Cardiac septum (tissue), 1 donor: ENCODE data around the gene SASH3. TPM values are rescaled to one million over a fixed set of nuclear protein-coding genes. Genes with fewer than 3 reads are reported as not detected.
"Not testable (repeated sequence)": the region's sequence is repeated elsewhere in the genome, so short reads cannot be mapped to it uniquely, and the experiment has no call there.

Source experiments
- DNase-seq: peaks from one replicate; pipeline ENCODE4 v3.0.0-alpha.2; 2020; ENCODE audit warnings: low spot score
- intact Hi-C: fragments of 100-400 bp; cut with DNase I; formaldehyde crosslinking; loops from one replicate; pipeline ENCODE4 v1.14.0; 2022
- long read RNA-seq: library from polyadenylated mRNA; unstranded; transcript quantifications from one replicate; pipeline ENCODE4 v2.0.0, GENCODE V29; 2021
- total RNA-seq: library from RNA; stranded (reverse); fragmentation: NEBNext Ultra II Directional; extraction: Animal tissue kit (Norgen Biotek cat#: 25700); gene quantifications from one replicate; pipeline ENCODE4 v1.2.1, GENCODE V29; 2021
- donor health status: DM: no; HTN: no; CAD: no.

Gene SASH3
- 3.8 TPM for total RNA-seq
- long read RNA-seq, partial matches to known transcripts = 0 of 1 reads
- long read RNA-seq, other reads (novel, unspliced or antisense) = 0 of 1 reads

DNA sequence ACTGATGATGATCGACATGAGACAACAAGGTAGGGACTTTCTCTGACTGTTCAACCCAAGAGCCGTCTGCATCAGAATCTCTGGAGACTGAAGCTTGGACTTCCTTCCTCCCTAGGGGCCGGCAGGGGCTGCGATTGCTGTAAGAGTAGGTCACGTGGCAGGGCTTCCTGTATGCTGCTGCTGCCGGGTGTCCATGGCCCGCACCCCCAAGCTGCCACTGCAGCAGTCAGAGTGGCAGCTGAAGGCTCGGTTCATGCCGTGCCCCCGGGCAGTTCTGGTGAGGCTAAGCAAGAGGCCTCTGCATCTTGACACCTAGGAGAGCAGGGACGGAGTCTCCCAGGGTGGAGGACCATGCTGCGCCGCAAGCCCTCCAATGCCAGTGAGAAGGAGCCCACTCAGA lies at the start of gene SASH3:
Gene SASH3, plus strand, starts transcription at position 203 of the 400 bp plus-strand sequence. Its CDS starts 149 bp downstream, at position 352.
- DNase-seq = peak; percentile 89

GRCh38 chrX:129731228-129731627 lies 48.5 kb upstream of the SASH3 start:
- intact Hi-C loops = no loop called here
- DNase-seq = no peak

More for the DNA sequence above, at the start of gene SASH3:
- intact Hi-C loops = no loop called here

DNA sequence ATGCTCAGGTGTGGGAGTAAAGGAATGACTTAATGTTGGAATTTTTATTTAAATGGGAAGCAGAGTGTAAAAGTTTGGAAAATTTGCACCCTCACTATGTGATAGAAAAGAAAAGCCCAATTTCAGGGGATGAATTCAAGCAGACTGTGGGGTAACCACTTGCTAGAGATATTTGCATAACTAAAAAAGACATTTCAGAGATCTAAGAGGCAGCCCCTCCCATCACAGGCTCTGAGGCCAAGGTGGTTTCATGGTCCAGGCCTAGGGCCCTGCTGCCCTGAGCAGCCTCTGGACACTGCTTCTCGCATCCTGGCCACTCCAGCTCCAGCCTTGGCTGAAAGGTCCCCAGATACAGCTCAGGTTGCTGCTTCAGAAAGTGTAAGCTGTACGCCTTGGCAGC lies 46.9 kb upstream of the SASH3 start:
- no peak for DNase-seq
- intact Hi-C loops = no loop called here

DNA sequence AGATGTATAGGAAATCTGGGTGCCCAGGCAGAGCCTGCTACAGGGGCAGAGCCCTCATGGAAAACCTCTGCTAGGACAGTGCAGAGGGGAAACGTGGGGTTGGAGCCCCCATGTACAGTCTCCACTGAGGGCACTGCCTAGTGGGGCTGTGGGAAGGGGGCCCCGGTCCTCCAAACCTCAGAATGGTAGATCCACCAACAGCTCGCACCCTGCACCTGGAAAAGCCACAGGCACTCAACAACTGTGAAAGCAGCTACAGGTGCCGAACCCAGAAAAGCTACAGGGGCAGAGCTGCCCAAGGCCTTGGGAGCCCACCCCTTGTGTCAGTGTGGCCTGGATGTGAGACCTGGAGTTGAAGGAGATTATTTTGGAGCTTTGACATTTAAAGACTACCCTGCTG lies 46.4 kb upstream of the SASH3 start:
- intact Hi-C loops = no loop called here
- DNase-seq = no peak

- peak; percentile 35 for DNase-seq
- intact Hi-C loops = no loop called here
These were observed 43.3 kb upstream of the SASH3 start for GRCh38 chrX:129736491-129736890.

DNA sequence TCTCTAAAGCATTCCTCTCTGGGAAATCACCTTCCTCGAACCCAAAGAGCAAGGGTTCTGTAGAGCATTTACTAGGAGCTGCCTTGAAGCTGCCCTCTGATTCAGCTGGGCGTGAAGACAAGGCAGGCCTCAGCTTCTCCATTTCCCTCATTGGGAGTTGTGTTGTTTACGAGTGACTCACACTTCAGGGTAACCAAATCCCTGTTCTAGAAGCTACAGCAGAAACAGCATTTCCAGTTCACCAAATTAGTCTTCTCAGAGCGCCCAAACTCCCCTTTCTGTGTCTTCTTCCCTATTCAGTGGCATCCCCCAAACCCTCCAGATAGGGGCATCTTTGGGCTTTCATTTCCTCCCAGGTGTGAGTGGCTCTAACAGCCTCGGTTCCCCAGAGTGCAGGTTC lies 41.8 kb upstream of the SASH3 start:
- DNase-seq = peak; percentile 26
- intact Hi-C loops = no loop called here

- DNase-seq = peak; percentile 64
- intact Hi-C loops = no loop called here
These were observed 41.1 kb upstream of the SASH3 start, which contains the start of gene XPNPEP2 for GRCh38 chrX:129738466-129739308. Gene XPNPEP2 (plus strand): TSS chrX:129738979. CDS start chrX:129739214, 235 bp downstream.

DNA sequence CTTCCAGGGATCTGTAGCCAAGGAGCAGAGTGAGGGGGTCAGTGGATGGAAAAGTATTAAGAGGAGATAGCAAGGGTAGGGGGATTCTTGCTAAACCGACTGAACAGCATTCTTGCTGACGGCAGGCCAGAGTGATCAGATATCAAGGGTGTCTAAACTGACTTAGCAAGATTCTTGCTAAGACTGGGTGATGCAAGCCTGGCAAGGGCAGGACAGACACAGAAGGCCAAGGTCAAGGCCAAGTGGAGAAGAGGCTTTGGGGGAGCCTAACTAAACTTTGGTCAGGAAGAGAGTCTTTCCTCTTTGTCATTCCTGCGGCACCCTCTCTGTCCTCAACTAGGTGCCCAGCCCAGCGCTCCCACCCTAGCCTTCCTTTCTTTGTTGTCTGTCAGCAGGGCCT lies 40.2 kb upstream of the SASH3 start:
- intact Hi-C loops = no loop called here

GRCh38 chrX:129741880-129742758 lies 37.6 kb upstream of the SASH3 start:
- DNase-seq = peak; percentile 68
- intact Hi-C loops = no loop called here

More for the DNA sequence above, 40.2 kb upstream of the SASH3 start:
- DNase-seq = peak; percentile 24

DNA sequence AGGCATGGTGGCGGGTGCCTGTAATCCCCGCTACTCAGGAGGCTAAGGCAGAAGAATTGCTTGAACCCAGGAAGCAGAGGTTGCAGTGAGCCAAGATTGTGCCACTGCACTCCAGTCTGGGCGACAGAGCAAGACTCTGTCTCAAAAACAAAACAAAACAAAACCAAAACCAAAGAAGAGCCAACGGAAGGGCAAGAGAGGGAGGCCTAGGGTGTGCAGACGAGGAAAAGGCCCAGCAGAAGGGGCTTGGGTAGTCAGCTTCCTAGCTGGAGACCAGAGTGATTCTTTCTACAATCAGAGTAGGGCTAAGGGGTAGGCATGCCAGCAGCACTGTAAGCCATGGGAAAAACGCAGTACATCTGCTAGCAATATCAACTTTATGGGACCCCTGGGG lies 37.0 kb upstream of the SASH3 start:
- intact Hi-C loops = not testable (repeated sequence)
- peak; percentile 39 for DNase-seq

- intact Hi-C loops = no loop called here
These were observed 35.9 kb upstream of the SASH3 start for GRCh38 chrX:129743821-129744220.

GRCh38 chrX:129744861-129745321 lies 34.9 kb upstream of the SASH3 start:
- intact Hi-C loops = no loop called here

More at GRCh38 chrX:129743821-129744220, 35.9 kb upstream of the SASH3 start:
- no peak for DNase-seq

DNA sequence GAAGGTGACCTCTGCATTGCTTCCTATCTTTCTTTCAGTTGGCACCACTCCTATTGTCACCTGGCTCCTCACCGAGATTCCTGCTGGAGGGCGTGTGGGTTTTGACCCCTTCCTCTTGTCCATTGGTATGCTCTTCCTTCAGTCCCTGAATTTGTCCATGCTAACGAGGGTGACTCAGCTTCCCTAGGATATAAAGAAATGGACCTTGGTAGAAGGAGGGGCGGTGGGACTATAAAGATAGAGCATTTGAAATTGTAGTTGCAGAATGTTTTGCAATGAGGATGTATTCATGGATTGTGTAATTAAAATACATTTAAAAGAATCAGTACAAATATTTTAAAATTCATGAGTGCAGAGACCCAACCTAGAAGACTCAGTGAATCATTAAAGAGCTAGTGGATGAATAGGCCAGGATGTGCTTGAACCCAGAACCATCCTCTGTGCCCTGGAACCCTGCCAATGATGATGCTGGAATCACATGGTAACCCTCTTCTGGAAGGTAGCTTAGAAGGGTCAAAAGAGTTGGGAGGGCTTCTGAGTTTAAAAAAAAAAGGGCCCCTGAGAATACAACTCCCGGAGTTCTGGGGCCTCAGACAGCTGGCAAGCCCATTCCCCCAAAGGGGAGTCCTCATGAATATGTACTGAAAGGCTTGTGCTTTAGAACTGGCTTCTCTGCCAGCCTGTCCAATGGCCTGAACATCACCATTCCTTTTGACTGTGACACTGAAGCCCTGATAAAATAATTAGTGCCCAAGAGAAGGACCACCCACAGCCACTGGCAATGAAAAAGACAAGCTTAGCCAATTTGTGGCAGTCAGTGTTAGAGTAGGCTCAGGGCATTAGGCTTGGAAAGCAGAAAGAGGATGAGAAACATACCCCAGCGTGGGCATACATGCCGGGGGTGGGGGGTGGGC lies 32.9 kb upstream of the SASH3 start:
- peak; percentile 33 for DNase-seq
- intact Hi-C loops = no loop called here

More at GRCh38 chrX:129744861-129745321, 34.9 kb upstream of the SASH3 start:
- DNase-seq = peak; percentile 62

GRCh38 chrX:129747533-129747932 lies 32.2 kb upstream of the SASH3 start:
- intact Hi-C loops = no loop called here

DNA sequence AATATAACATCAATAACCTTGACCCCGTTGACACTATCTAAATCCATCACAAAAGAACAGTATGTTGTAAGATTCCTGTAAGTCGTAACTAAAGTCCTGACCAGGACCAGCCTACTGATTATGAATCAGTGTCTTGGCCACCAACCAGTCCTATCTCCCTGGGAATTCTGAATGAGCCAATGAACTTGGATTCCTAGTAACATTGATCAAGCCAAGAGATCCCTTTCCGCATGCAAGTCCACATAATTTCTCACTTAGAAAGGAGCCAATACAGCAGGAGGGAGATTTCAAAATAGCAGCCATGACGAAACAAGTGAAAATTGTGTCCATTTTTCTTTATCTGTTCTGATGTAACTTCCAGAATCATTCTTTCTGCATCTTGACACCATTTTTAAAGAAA lies 31.4 kb upstream of the SASH3 start:
- no peak for DNase-seq
- intact Hi-C loops = no loop called here

More at GRCh38 chrX:129747533-129747932, 32.2 kb upstream of the SASH3 start:
- peak; percentile 19 for DNase-seq

GRCh38 chrX:129749069-129749468 lies 30.7 kb upstream of the SASH3 start:
- intact Hi-C loops = no loop called here
- DNase-seq = no peak

DNA sequence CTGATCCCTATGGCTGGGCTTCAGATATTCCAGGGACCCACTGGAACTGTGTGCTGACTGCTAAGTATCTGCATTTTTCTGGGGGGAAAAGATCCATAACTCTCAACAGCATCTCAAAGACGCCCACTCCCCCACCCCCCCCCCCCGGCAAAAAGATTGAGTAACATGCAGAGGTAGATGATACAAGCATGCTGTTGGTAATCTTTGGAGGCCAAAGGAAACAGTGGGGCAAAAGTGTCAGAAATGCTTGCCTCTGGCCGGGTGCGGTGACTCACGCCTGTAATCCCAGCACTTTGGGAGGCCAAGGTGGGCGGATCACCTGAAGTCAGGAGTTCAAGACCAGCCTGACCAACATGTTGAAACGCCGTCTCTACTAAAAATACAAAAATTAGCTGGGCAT lies 28.8 kb upstream of the SASH3 start:
- intact Hi-C loops = no loop called here
- no peak for DNase-seq

GRCh38 chrX:129754056-129755024 lies 25.4 kb upstream of the SASH3 start:
- no peak for DNase-seq
- intact Hi-C loops = no loop called here
